Parathyroid adenoma (tissue), 2 donors: ENCODE data around the gene LGALS14.
"Not testable (repeated sequence)": the region's sequence is repeated elsewhere in the genome, so short reads cannot be mapped to it uniquely, and the experiment has no call there.

ENCODE experiments used
- H2AFZ ChIP-seq: fragments of 300-600 bp; sonication (generic); one replicate; pipeline ENCODE4 v1.7.0; 2017; ENCODE audit warnings: antibody characterized with exemption, mild to moderate bottlenecking
- H3K27ac ChIP-seq: fragments of 300-600 bp; sonication (generic); one replicate; pipeline ENCODE4 v1.7.0; 2017
- H3K27me3 ChIP-seq: fragments of 300-600 bp; sonication (generic); one replicate; pipeline ENCODE4 v1.7.0; 2017; ENCODE audit warnings: low read length; ENCODE audit not compliant: control insufficient read depth, insufficient read depth
- H3K36me3 ChIP-seq: fragments of 300-600 bp; sonication (generic); one replicate; pipeline ENCODE4 v1.7.0; 2017; ENCODE audit warnings: low read length; ENCODE audit not compliant: control insufficient read depth, insufficient read depth
- H3K4me1 ChIP-seq: fragments of 300-600 bp; sonication (generic); one replicate; pipeline ENCODE4 v1.7.0; 2017; ENCODE audit warnings: control low read depth
- H3K4me2 ChIP-seq: fragments of 300-600 bp; sonication (generic); one replicate; pipeline ENCODE4 v1.7.0; 2017; ENCODE audit warnings: low read length
- H3K4me3 ChIP-seq: fragments of 300-600 bp; sonication (generic); one replicate; pipeline ENCODE4 v1.7.0; 2017; ENCODE audit warnings: low read depth, low read length
- H3K79me2 ChIP-seq: fragments of 300-600 bp; sonication (generic); one replicate; pipeline ENCODE4 v1.7.0; 2017; ENCODE audit warnings: control low read depth
- H3K9ac ChIP-seq: fragments of 300-600 bp; sonication (generic); one replicate; pipeline ENCODE4 v1.7.0; 2017; ENCODE audit warnings: mild to moderate bottlenecking
- H3K9me3 ChIP-seq: fragments of 300-600 bp; sonication (generic); one replicate; pipeline ENCODE4 v1.7.0; 2017; ENCODE audit warnings: low read length; ENCODE audit not compliant: control insufficient read depth
- CTCF ChIP-seq: fragments of 300-600 bp; sonication (generic); IDR thresholded peaks from one replicate; pipeline ENCODE4 v1.7.0; 2017; ENCODE audit warnings: antibody characterized with exemption, mild to moderate bottlenecking
- donor health status: primary hyperparathyroidism.

LGALS14 gene

GRCh38 chr19:39661565-39661964 is 42.7 kb upstream of the LGALS14 start:
- Histone ChIP-seq H3K79me2 (no peaks in the 10 kb centered on the region), H3K27me3 (no peaks in the 10 kb centered on the region), H3K9me3 (no peaks in the 10 kb centered on the region), H3K27ac (no peak overlapping the region), H2AFZ (no peak overlapping the region), H3K9ac (no peak overlapping the region), H3K36me3 (no peaks in the 10 kb centered on the region), H3K4me3 (no peak overlapping the region), H3K4me2 (no peak overlapping the region), H3K4me1 (no peaks in the 10 kb centered on the region)
- no peak for TF ChIP-seq CTCF

GRCh38 chr19:39669860-39670259 is 34.4 kb upstream of the LGALS14 start:
- not testable (repeated sequence) for H2AFZ ChIP-seq, H3K36me3 ChIP-seq, H3K79me2 ChIP-seq, H3K9ac ChIP-seq, H3K27ac ChIP-seq, H3K4me2 ChIP-seq, H3K4me3 ChIP-seq, H3K9me3 ChIP-seq, H3K27me3 ChIP-seq, H3K4me1 ChIP-seq

- H3K27ac ChIP-seq: no peak overlapping the region
These were observed 33.3 kb upstream of the LGALS14 start for GRCh38 chr19:39670998-39671397.

GRCh38 chr19:39671739-39672363 is 32.4 kb upstream of the LGALS14 start:
- Histone ChIP-seq H3K27me3 (no peaks in the 10 kb centered on the region), H2AFZ (peak overlapping the region; percentile 45), H3K9ac (no peak overlapping the region), H3K27ac (no peak overlapping the region), H3K9me3 (no peaks in the 10 kb centered on the region), H3K36me3 (no peaks in the 10 kb centered on the region), H3K4me3 (no peak overlapping the region), H3K4me1 (peaks cover 3% of the 10 kb centered on the region), H3K4me2 (no peak overlapping the region), H3K79me2 (no peaks in the 10 kb centered on the region)
- TF ChIP-seq CTCF: peak; percentile 70

More at GRCh38 chr19:39670998-39671397, 33.3 kb upstream of the LGALS14 start:
- Histone ChIP-seq H3K27me3 (no peaks in the 10 kb centered on the region), H3K4me2 (no peak overlapping the region), H3K9ac (no peak overlapping the region), H3K4me3 (no peak overlapping the region), H2AFZ (no peak overlapping the region), H3K79me2 (no peaks in the 10 kb centered on the region), H3K4me1 (peaks cover 3% of the 10 kb centered on the region), H3K36me3 (no peaks in the 10 kb centered on the region), H3K9me3 (no peaks in the 10 kb centered on the region)
- no peak for TF ChIP-seq CTCF

GRCh38 chr19:39672473-39672872 is 31.8 kb upstream of the LGALS14 start:
- H3K36me3 ChIP-seq: no peaks in the 10 kb centered on the region
- H3K9ac ChIP-seq: no peak overlapping the region
- H2AFZ ChIP-seq: peak overlapping the region; percentile 45
- H3K9me3 ChIP-seq: no peaks in the 10 kb centered on the region
- H3K4me1 ChIP-seq: peaks cover 9% of the 10 kb centered on the region
- no peaks in the 10 kb centered on the region for H3K27me3 ChIP-seq
- H3K4me2 ChIP-seq: no peak overlapping the region
- no peak overlapping the region for H3K4me3 ChIP-seq
- no peak for TF ChIP-seq CTCF
- H3K27ac ChIP-seq: no peak overlapping the region
- no peaks in the 10 kb centered on the region for H3K79me2 ChIP-seq

GRCh38 chr19:39673862-39674261 is 30.4 kb upstream of the LGALS14 start:
- not testable (repeated sequence) for H3K9me3 ChIP-seq, H3K79me2 ChIP-seq

More at GRCh38 chr19:39673862-39674261, 30.4 kb upstream of the LGALS14 start:
- not testable (repeated sequence) for H3K4me2 ChIP-seq, H3K9ac ChIP-seq, H3K27me3 ChIP-seq, H3K27ac ChIP-seq, H3K4me3 ChIP-seq, H2AFZ ChIP-seq, H3K36me3 ChIP-seq
- peaks cover 18% of the 10 kb centered on the region for H3K4me1 ChIP-seq
